ENCODE measurements around the gene PDE4D. TPM values are rescaled to one million over a fixed set of nuclear protein-coding genes. Genes with fewer than 3 reads are reported as not detected.

The PDE4D gene
- total RNA-seq, 4 donors from 2014 or later = 15.9 to 66.3 (median 48.7) TPM

DNA sequence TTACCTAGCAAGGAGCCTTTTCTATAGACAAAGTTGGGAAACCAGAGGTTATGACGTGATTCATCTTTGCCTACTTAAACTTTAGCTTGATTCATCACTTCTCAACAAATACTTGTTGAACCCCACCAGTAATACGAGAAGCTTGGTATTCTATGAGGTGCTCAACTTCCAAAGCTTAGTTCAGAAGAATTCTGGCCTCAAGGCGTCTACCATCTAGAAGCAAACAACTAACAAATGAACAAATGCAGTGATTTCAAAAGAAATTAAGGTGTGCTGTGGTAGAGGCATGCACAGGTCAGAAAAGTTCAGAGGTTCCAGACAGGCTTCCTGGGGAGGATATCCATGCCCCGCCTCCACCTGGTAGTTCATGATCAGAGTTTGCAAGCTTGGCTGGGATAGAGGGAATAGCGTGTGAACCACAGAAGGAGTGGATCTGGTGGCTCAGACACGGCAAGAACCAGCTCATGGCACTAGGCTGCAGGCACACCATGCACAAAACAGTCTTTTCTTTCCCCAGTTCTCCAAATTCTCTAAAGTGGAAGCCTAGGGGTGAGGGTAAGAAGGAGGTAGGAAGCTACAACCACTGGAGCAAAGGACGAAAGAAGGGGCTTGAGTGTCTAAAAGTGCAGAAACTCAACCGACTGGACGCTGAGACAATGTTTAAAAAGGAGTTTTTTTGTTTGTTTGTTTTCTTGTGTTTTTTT, 837.6 kb downstream of the PDE4D start:
- DNase-seq (ENCODE audit: low spot score in 2 of 2) = no peak
- H3K4me3 ChIP-seq = no peak overlapping the region
- 90 to 96% methylated on average over 9 of the region's 9 CpGs for WGBS, 2 donors
- no peaks in the 10 kb centered on the region for H3K9me3 ChIP-seq
- no peak overlapping the region for H3K27ac ChIP-seq
- no peak for TF ChIP-seq POLR2A (IDR thresholded peaks at IDR 0.05)
- TF ChIP-seq EP300 (IDR thresholded peaks at IDR 0.05) = no peak
- no peaks in the 10 kb centered on the region for H3K4me1 ChIP-seq
- no peaks in the 10 kb centered on the region for H3K36me3 ChIP-seq
- no peaks in the 10 kb centered on the region for H3K27me3 ChIP-seq

GRCh38 chr5:59054963-59055528, 838.5 kb downstream of the PDE4D start:
- DNase-seq (ENCODE audit: low spot score in 2 of 2) = no peak
- H3K4me3 ChIP-seq = no peak overlapping the region
- H3K9me3 ChIP-seq = no peaks in the 10 kb centered on the region
- WGBS, 2 donors = 91 to 93% methylated on average over 3 of the region's 3 CpGs
- no peaks in the 10 kb centered on the region for H3K4me1 ChIP-seq
- TF ChIP-seq, protein P1, sequence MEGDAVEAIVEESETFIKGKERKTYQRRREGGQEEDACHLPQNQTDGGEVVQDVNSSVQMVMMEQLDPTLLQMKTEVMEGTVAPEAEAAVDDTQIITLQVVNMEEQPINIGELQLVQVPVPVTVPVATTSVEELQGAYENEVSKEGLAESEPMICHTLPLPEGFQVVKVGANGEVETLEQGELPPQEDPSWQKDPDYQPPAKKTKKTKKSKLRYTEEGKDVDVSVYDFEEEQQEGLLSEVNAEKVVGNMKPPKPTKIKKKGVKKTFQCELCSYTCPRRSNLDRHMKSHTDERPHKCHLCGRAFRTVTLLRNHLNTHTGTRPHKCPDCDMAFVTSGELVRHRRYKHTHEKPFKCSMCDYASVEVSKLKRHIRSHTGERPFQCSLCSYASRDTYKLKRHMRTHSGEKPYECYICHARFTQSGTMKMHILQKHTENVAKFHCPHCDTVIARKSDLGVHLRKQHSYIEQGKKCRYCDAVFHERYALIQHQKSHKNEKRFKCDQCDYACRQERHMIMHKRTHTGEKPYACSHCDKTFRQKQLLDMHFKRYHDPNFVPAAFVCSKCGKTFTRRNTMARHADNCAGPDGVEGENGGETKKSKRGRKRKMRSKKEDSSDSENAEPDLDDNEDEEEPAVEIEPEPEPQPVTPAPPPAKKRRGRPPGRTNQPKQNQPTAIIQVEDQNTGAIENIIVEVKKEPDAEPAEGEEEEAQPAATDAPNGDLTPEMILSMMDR (IDR thresholded peaks at IDR 0.05) = no peak
- no peak for TF ChIP-seq EP300 (IDR thresholded peaks at IDR 0.05)
- TF ChIP-seq POLR2A (IDR thresholded peaks at IDR 0.05) = no peak
- H3K36me3 ChIP-seq = no peaks in the 10 kb centered on the region
- no peak overlapping the region for H3K27ac ChIP-seq
- H3K27me3 ChIP-seq = no peaks in the 10 kb centered on the region

DNA sequence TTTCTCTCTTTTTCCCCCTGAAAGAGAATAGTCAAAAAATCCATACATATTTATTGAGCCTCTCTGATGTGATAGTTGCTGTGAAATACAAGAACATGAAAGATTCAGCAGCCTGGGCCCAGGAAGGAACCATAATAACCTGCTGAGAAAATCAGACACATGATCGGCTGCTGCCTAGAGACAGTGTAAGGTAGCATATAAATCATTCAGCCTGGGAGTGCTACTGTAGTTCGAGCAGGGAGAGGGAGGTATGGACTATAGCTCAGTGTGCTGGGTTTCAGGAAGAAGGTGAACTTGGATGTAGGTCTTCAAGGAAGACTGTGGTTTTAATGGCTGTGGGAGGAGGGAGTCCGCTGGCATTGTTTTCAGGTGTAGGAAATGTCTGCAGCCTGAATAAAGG, 841.6 kb downstream of the PDE4D start:
- WGBS, 2 donors = 84 to 86% methylated on average over 3 of the region's 3 CpGs
- H3K27ac ChIP-seq = no peak overlapping the region
- H3K4me1 ChIP-seq = no peaks in the 10 kb centered on the region
- DNase-seq (ENCODE audit: low spot score in 2 of 2) = no peak
- H3K4me3 ChIP-seq = no peak overlapping the region
- TF ChIP-seq, protein P1 (IDR thresholded peaks at IDR 0.05) = no peak
- TF ChIP-seq EP300 (IDR thresholded peaks at IDR 0.05) = no peak
- no peak for TF ChIP-seq POLR2A (IDR thresholded peaks at IDR 0.05)
- no peaks in the 10 kb centered on the region for H3K27me3 ChIP-seq
- no peaks in the 10 kb centered on the region for H3K9me3 ChIP-seq
- H3K36me3 ChIP-seq = no peaks in the 10 kb centered on the region

GRCh38 chr5:59049095-59049494, 844.4 kb downstream of the PDE4D start:
- Histone ChIP-seq H3K27me3 (no peaks in the 10 kb centered on the region), H3K36me3 (no peaks in the 10 kb centered on the region), H3K4me1 (no peaks in the 10 kb centered on the region), H3K27ac (no peak overlapping the region), H3K4me3 (no peak overlapping the region), H3K9me3 (no peaks in the 10 kb centered on the region)
- DNase-seq (ENCODE audit: low spot score in 2 of 2) = no peak
- TF ChIP-seq, protein P1 (IDR thresholded peaks at IDR 0.05) = no peak
- TF ChIP-seq POLR2A (IDR thresholded peaks at IDR 0.05) (no peak), EP300 (IDR thresholded peaks at IDR 0.05) (no peak)
- 21 to 32% methylated on average over 2 of the region's 2 CpGs for WGBS, 2 donors

DNA sequence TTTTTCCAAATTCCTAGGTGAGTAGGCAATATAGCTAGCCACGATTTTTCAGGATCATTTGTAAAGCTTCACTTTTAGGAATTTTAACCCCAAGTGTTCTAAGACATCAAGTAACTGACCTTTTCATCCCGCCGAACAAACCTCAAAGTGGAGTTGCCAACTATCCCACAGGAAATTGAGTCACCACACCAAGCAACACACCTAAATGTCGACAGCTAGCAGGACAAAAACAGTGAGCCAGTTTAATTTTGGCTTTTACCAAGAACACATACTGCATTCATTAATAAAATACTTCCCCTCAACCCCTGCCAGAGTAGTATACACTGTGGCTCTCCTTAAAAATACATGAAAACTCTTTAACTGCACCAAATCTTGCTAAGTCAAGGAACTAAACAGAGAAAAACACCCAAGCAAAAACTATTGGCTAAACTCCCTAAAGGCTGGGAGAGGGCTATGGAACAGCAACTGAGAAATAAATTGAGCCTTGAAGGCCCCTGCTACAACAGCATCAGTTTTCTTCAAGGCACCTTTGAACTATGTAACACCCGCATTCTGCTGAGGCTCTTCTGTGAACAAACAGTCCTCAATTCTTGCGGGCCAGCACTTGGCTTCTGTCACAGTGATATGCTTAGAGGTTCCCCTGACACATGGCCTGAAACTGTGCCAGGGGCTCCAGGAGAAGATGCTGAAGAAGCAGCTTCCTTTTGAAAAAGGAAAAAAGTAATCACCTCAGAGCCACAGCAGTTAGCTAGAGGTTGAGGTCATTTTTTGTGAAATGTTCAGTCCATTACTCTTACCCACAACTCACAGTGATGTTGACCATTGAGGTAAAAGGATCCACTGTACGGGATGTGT, 851.1 kb downstream of the PDE4D start:
- 38 to 39% methylated on average over 7 of the region's 7 CpGs for WGBS, 2 donors
- Histone ChIP-seq H3K36me3 (no peaks in the 10 kb centered on the region), H3K27me3 (no peaks in the 10 kb centered on the region), H3K9me3 (no peaks in the 10 kb centered on the region), H3K4me1 (peaks cover 0 to 39% (median 4%) of the 10 kb centered on the region in 4 donors), H3K4me3 (no peak overlapping the region), H3K27ac (peak overlapping the region in 2 of 4 donors; percentile 58 to 59)
- DNase-seq (ENCODE audit: low spot score in 2 of 2) = peak; percentile 27 to 28
- TF ChIP-seq, protein P1 (IDR thresholded peaks at IDR 0.05) = no peak
- TF ChIP-seq EP300 (IDR thresholded peaks at IDR 0.05) (peak in 1 of 2 donors; percentile 22), POLR2A (IDR thresholded peaks at IDR 0.05) (no peak)

Data from tibial nerve (tissue), 4 donors.